Uterus (tissue), 2 donors: ENCODE results near the gene NUCKS1.

ENCODE experiments used
- POLR2A ChIP-seq, 2 donors: fragments of 450-650 bp; IDR thresholded peaks; one replicate each; pipeline ENCODE4 v1.6.1; 2016; ENCODE audit warnings: antibody characterized with exemption in 2 of 2, mild to moderate bottlenecking in 1 of 2, moderate library complexity in 1 of 2
- TF ChIP-seq, protein P1 (sequence below), 4 experiments: fragments of 200-600 bp in 2 of 4; fragments of 450-650 bp in 2 of 4; sonication (generic) in 2 of 4; IDR thresholded peaks; one replicate each; pipeline ENCODE4 v1.5.1; 2016 to 2019; ENCODE audit warnings: antibody characterized with exemption in 4 of 4, mild to moderate bottlenecking in 2 of 4, moderate library complexity in 1 of 4

DNA sequence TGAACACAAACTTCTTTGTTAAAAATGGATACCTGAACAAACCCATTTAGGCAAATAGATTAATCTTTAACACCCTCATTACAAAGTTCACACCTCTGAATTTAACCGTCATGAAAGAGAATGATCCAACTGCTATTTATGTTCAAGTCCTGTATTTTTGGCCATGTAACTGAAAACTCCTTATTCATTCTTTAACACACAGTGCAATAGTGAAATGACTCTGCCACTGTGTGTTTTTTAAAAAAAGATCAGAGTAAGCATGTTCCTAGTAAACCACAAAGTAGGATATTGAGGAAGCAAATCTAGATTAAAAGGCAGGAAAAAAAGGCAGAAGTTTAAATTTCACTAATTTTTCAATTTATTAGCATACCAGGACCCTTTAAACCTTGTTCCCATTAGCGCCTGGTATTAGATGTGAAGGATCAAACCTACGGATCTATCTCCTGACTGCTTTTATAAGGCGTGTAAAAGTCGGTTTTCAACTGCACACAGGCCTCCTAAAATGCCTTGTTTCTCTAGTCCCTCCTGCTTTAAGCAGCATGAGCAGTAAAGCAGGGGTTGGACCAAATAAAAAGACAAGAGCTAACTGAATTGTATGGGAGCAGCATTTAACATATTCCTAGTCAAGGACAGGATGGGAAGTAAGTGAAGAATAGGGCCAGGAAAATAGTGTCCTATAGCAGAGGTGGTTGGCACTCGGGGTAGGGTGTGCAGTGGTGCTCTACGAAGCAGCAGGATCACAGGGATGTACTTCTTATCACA lies 33.4 kb downstream of the NUCKS1 start:
- TF ChIP-seq, protein P1, sequence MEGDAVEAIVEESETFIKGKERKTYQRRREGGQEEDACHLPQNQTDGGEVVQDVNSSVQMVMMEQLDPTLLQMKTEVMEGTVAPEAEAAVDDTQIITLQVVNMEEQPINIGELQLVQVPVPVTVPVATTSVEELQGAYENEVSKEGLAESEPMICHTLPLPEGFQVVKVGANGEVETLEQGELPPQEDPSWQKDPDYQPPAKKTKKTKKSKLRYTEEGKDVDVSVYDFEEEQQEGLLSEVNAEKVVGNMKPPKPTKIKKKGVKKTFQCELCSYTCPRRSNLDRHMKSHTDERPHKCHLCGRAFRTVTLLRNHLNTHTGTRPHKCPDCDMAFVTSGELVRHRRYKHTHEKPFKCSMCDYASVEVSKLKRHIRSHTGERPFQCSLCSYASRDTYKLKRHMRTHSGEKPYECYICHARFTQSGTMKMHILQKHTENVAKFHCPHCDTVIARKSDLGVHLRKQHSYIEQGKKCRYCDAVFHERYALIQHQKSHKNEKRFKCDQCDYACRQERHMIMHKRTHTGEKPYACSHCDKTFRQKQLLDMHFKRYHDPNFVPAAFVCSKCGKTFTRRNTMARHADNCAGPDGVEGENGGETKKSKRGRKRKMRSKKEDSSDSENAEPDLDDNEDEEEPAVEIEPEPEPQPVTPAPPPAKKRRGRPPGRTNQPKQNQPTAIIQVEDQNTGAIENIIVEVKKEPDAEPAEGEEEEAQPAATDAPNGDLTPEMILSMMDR (IDR thresholded peaks at IDR 0.05): no peak
- TF ChIP-seq POLR2A (IDR thresholded peaks at IDR 0.05): no peak
